Measurements from ENCODE around the gene AHDC1.

DNA sequence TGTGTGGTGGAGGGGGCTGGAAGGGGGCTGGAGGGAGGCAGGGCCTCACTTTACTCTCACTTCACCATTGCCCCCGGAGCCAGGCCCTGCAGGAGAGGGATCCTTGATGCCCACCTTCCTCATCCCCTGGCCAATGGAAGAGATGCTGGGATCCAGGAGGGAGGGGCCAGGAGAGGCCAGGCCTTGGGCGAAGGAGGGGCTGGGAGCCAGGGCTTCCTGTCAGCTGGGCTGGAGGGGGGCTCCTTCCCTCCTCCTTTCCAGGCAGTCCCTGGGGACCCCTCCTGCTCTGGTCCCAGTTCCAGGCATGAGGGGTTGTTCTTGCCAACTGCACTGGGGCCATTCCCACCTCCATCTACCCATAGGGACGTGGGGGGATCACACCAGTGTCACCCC is 5.7 kb downstream of the AHDC1 start:
- no peak for TF ChIP-seq POLR2A (IDR thresholded peaks at IDR 0.05)
- no peak for TF ChIP-seq CTCF (IDR thresholded peaks at IDR 0.05)

All from prostate gland (tissue), 2 donors.